Tibial artery (tissue), 4 donors: ENCODE measurements around the gene OR4A47.
"Not testable (repeated sequence)": the region's sequence is repeated elsewhere in the genome, so short reads cannot be mapped to it uniquely, and the experiment has no call there.

Source experiments
- DNase-seq, 2 donors: peaks; one replicate each; pipeline ENCODE4 v3.0.0-alpha.2; 2019
- H3K27ac ChIP-seq, 2 donors: fragments of 200-600 bp; sonication (generic) in 1 of 2; 1 replicate in 1 of 2; 2 replicates in 1 of 2; pipeline ENCODE4 v1.5.1; 2018 to 2019; ENCODE audit warnings: mild to moderate bottlenecking in 1 of 2
- H3K27me3 ChIP-seq, 2 donors: fragments of 200-600 bp; sonication (generic) in 1 of 2; one replicate each; pipeline versions ENCODE4 v1.5.1 to v1.6.0; 2016 to 2019
- H3K36me3 ChIP-seq, 3 donors: fragments of 200-600 bp; sonication (generic) in 2 of 3; one replicate each; pipeline ENCODE4 v1.5.1; 2016 to 2019; ENCODE audit warnings: mild to moderate bottlenecking in 2 of 3
- H3K4me1 ChIP-seq, 4 donors: fragments of 200-600 bp; sonication (generic) in 2 of 4; 1 replicate in 3 of 4; 2 replicates in 1 of 4; pipeline ENCODE4 v1.5.1; 2016 to 2019
- H3K4me3 ChIP-seq, 2 donors: fragments of 200-600 bp; sonication (generic) in 1 of 2; 1 replicate in 1 of 2; 2 replicates in 1 of 2; pipeline ENCODE4 v1.5.1; 2018 to 2019; ENCODE audit warnings: mild to moderate bottlenecking in 2 of 2
- H3K9me3 ChIP-seq, 3 donors: fragments of 200-600 bp; sonication (generic) in 1 of 3; one replicate each; pipeline ENCODE4 v1.5.1; 2016 to 2019
- CTCF ChIP-seq, 2 experiments: fragments of 200-600 bp in 1 of 2; fragments of 450-650 bp in 1 of 2; IDR thresholded peaks; one replicate each; pipeline ENCODE4 v1.5.1; 2017 to 2019; ENCODE audit warnings: antibody characterized with exemption in 2 of 2, mild to moderate bottlenecking in 1 of 2, moderate library complexity in 1 of 2
- intact Hi-C: fragments of 100-400 bp; cut with DNase I; formaldehyde crosslinking; loops from one replicate; pipeline ENCODE4 v1.15.0; 2023; ENCODE audit warnings: low total_unique reads

OR4A47 gene

GRCh38 chr11:48488493-48488892 is at the start of gene OR4A47:
Gene OR4A47, plus strand, starts transcription at chr11:48488793. Its CDS starts 0 bp downstream, at chr11:48488793.
- H3K36me3 ChIP-seq, H3K4me3 ChIP-seq, DNase-seq, intact Hi-C loops, H3K9me3 ChIP-seq, H3K27me3 ChIP-seq, H3K27ac ChIP-seq, H3K4me1 ChIP-seq: not testable (repeated sequence)

GRCh38 chr11:48455909-48456308 is 32.7 kb upstream of the OR4A47 start:
- intact Hi-C loops, H3K4me3 ChIP-seq, DNase-seq, H3K9me3 ChIP-seq, H3K36me3 ChIP-seq, H3K27me3 ChIP-seq, H3K27ac ChIP-seq, H3K4me1 ChIP-seq: not testable (repeated sequence)

GRCh38 chr11:48473966-48474365 is 14.6 kb upstream of the OR4A47 start:
- H3K36me3 ChIP-seq, H3K4me1 ChIP-seq, H3K9me3 ChIP-seq, intact Hi-C loops, H3K27me3 ChIP-seq, H3K4me3 ChIP-seq, DNase-seq, H3K27ac ChIP-seq: not testable (repeated sequence)

GRCh38 chr11:48474703-48475102 is 13.9 kb upstream of the OR4A47 start:
- H3K27me3 ChIP-seq, intact Hi-C loops: not testable (repeated sequence)

GRCh38 chr11:48506169-48506568 is 17.6 kb downstream of the OR4A47 start:
- H3K36me3 ChIP-seq, intact Hi-C loops, H3K9me3 ChIP-seq, H3K4me1 ChIP-seq, H3K27ac ChIP-seq, H3K4me3 ChIP-seq, DNase-seq, H3K27me3 ChIP-seq: not testable (repeated sequence)

More at GRCh38 chr11:48474703-48475102, 13.9 kb upstream of the OR4A47 start:
- not testable (repeated sequence) for H3K9me3 ChIP-seq, H3K4me1 ChIP-seq, H3K27ac ChIP-seq, H3K4me3 ChIP-seq, DNase-seq, H3K36me3 ChIP-seq

GRCh38 chr11:48538991-48539390 is 50.4 kb downstream of the OR4A47 start:
- no peak overlapping the region for H3K4me3 ChIP-seq
- H3K9me3 ChIP-seq = peaks cover 0 to 2% (median 0%) of the 10 kb centered on the region in 3 donors
- TF ChIP-seq CTCF (IDR thresholded peaks at IDR 0.05) = no peak
- H3K27me3 ChIP-seq = no peaks in the 10 kb centered on the region
- no peaks in the 10 kb centered on the region for H3K36me3 ChIP-seq
- H3K4me1 ChIP-seq = no peaks in the 10 kb centered on the region
- no peak overlapping the region for H3K27ac ChIP-seq
- intact Hi-C loops = no loop called here
- no peak for DNase-seq
